Raji (cell line): ENCODE measurements around the gene MOCS2.

Source experiments
- POLR2A ChIP-seq: IDR thresholded peaks from 2 replicates; pipeline ENCODE4 v1.6.1; 2011; ENCODE audit warnings: low read depth, low read length, control low read depth; ENCODE audit not compliant: insufficient read depth

MOCS2 gene

GRCh38 chr5:53109443-53110127, at the start of gene MOCS2:
Gene MOCS2, minus strand, starts transcription at chr5:53109757. Its CDS starts 2,583 bp downstream, at chr5:53107174.
- TF ChIP-seq POLR2A, result peak; percentile 95

GRCh38 chr5:53151713-53152458, 42.3 kb upstream of the MOCS2 start:
- TF ChIP-seq POLR2A, result no peak

- TF ChIP-seq POLR2A, result no peak
Observed at GRCh38 chr5:53133020-53133419, 23.5 kb upstream of the MOCS2 start.

GRCh38 chr5:53130266-53130665, 20.7 kb upstream of the MOCS2 start:
- TF ChIP-seq POLR2A, result no peak

GRCh38 chr5:53128481-53128880, 18.9 kb upstream of the MOCS2 start:
- TF ChIP-seq POLR2A, result no peak

GRCh38 chr5:53127107-53127506, 17.6 kb upstream of the MOCS2 start:
- TF ChIP-seq POLR2A, result no peak

- TF ChIP-seq POLR2A, result no peak
Observed at GRCh38 chr5:53126521-53126920, 17.0 kb upstream of the MOCS2 start.

- TF ChIP-seq POLR2A, result no peak
Observed at GRCh38 chr5:53123702-53124101, 14.1 kb upstream of the MOCS2 start.

- no peak for TF ChIP-seq POLR2A
Observed at GRCh38 chr5:53120165-53120564, 10.6 kb upstream of the MOCS2 start.

GRCh38 chr5:53118879-53119278, 9.3 kb upstream of the MOCS2 start:
- TF ChIP-seq POLR2A, result no peak

- no peak for TF ChIP-seq POLR2A
Observed at GRCh38 chr5:53116597-53116996, 7.0 kb upstream of the MOCS2 start.

GRCh38 chr5:53114988-53115387, 5.4 kb upstream of the MOCS2 start:
- no peak for TF ChIP-seq POLR2A

GRCh38 chr5:53113947-53114346, 4.4 kb upstream of the MOCS2 start:
- no peak for TF ChIP-seq POLR2A

GRCh38 chr5:53112909-53113308, 3.4 kb upstream of the MOCS2 start:
- TF ChIP-seq POLR2A, result no peak

- no peak for TF ChIP-seq POLR2A
Observed at GRCh38 chr5:53111139-53111538, 1.6 kb upstream of the MOCS2 start.

- no peak for TF ChIP-seq POLR2A
Observed at GRCh38 chr5:53110156-53110555, 599 bp upstream of the MOCS2 start.
